GM12878 (cell line): Measurements from ENCODE around the gene PALD1. TPM values are rescaled to one million over a fixed set of nuclear protein-coding genes. Genes with fewer than 3 reads are reported as not detected.

Experiments used
- ATAC-seq: fragments of 200-7000 bp; cut with Tn5 transposase; 3 replicates; pipeline ENCODE4 v1.9.1; 2020; ENCODE audit warnings: mild to moderate bottlenecking, moderate library complexity
- BruUV-seq: library from RNA; stranded (reverse); fragments of 400-500 nt; replicated peaks from 2 replicates; lab custom pipeline; 2021; lab: Mats Ljungman, UMichigan
- CTCF ChIA-PET: fragments of 300-600 bp; sonication (Branson Sonifier 250); formaldehyde crosslinking; extraction: SDS; loops from one replicate; lab custom pipeline; 2021; ENCODE audit warnings: inconsistent platforms; lab: Yijun Ruan, JAX
- POLR2A ChIA-PET: fragments of 350-600 bp; formaldehyde crosslinking; extraction: SDS; loops from one replicate; lab custom pipeline; 2021; ENCODE audit warnings: inconsistent platforms; lab: Charles Lee
- RAD21 ChIA-PET: fragments of 300-600 bp; sonication (Branson Sonifier 250); formaldehyde crosslinking; loops from one replicate; lab custom pipeline; 2023; ENCODE audit warnings: antibody characterized with exemption; ENCODE audit not compliant: unreplicated experiment; lab: Charles Lee
- SMC1A ChIA-PET: fragments of 300-600 bp; sonication (Branson Sonifier 250); formaldehyde crosslinking; loops from one replicate; lab custom pipeline; 2023; ENCODE audit not compliant: unreplicated experiment, uncharacterized antibody; lab: Charles Lee
- DNase-seq: peaks from one replicate; pipeline ENCODE4 v3.0.0-alpha.2; 2011; ENCODE audit warnings: low read depth, low spot score
- FAIRE-seq: peaks from 3 replicates; lab custom pipeline; 2011; peaks lifted over from hg19 to GRCh38; lab: Jason Lieb, UNC
- H2AFZ ChIP-seq: 2 replicates; pipeline ENCODE4 v1.6.0; 2011; ENCODE audit warnings: low read depth, low read length, control low read depth; ENCODE audit not compliant: control insufficient read depth
- H3K27ac ChIP-seq: 2 replicates; pipeline ENCODE4 v1.5.1; 2011; ENCODE audit warnings: control low read depth; ENCODE audit not compliant: control insufficient read depth, insufficient read depth
- H3K27me3 ChIP-seq, 2 experiments: replicated peaks in 1 of 2; 2 replicates each; pipeline versions ENCODE4 v1.6.0 to v1.6.1; 2011; ENCODE audit warnings: low read length in 1 of 2; ENCODE audit not compliant: control insufficient read depth in 2 of 2, insufficient read depth in 2 of 2
- H3K36me3 ChIP-seq, 2 experiments: 2 replicates each; pipeline ENCODE4 v1.5.1; 2011; ENCODE audit warnings: low read length in 1 of 2; ENCODE audit not compliant: control insufficient read depth in 2 of 2, insufficient read depth in 2 of 2
- H3K4me1 ChIP-seq: 2 replicates; pipeline ENCODE4 v1.6.1; 2011; ENCODE audit warnings: mild to moderate bottlenecking, low read length, moderate library complexity, mixed read lengths; ENCODE audit not compliant: control insufficient read depth, insufficient read depth
- H3K4me2 ChIP-seq: 2 replicates; pipeline ENCODE4 v1.6.0; 2011; ENCODE audit warnings: control low read depth; ENCODE audit not compliant: control insufficient read depth, insufficient read depth
- H3K4me3 ChIP-seq: fragments of 200-600 bp; sonication (generic); 2 replicates; pipeline ENCODE4 v1.5.1; 2016
- H3K79me2 ChIP-seq: 2 replicates; pipeline ENCODE4 v1.6.0; 2011; ENCODE audit warnings: low read length; ENCODE audit not compliant: control insufficient read depth, insufficient read depth
- H3K9ac ChIP-seq: 2 replicates; pipeline ENCODE4 v1.8.0; 2011; ENCODE audit warnings: low read length, control low read depth, mixed read lengths; ENCODE audit not compliant: control insufficient read depth, insufficient read depth
- H3K9me3 ChIP-seq: replicated peaks from 3 replicates; pipeline ENCODE4 v1.5.1; 2011; ENCODE audit warnings: mild to moderate bottlenecking, low read length; ENCODE audit not compliant: control insufficient read depth, insufficient read depth
- H4K20me1 ChIP-seq: 2 replicates; pipeline ENCODE4 v1.6.0; 2011; ENCODE audit not compliant: control insufficient read depth, insufficient read depth
- ASH2L ChIP-seq: fragments of 300-600, 200-600 bp; sonication (generic); IDR thresholded peaks from 2 replicates; pipeline ENCODE4 v1.6.1; 2017; ENCODE audit warnings: low read depth, mild to moderate bottlenecking, borderline replicate concordance
- BCL11A ChIP-seq: IDR thresholded peaks from 2 replicates; pipeline ENCODE4 v1.6.1; 2011; ENCODE audit warnings: low read depth, low read length
- CREM ChIP-seq: IDR thresholded peaks from 2 replicates; pipeline ENCODE4 v1.6.1; 2014; ENCODE audit warnings: antibody characterized with exemption, low read depth
- HDAC2 ChIP-seq: fragments of 200-600 bp; sonication (generic); IDR thresholded peaks from 2 replicates; pipeline ENCODE4 v1.6.1; 2017
- HSF1 ChIP-seq: fragments of 150-350 bp; IDR thresholded peaks from 2 replicates; pipeline ENCODE4 v1.6.1; 2014; ENCODE audit warnings: mild to moderate bottlenecking, low read depth, low read length
- MYC ChIP-seq: IDR thresholded peaks from 2 replicates; pipeline ENCODE4 v1.6.1; 2011; ENCODE audit warnings: mild to moderate bottlenecking, low read length, moderate library complexity, inconsistent platforms; ENCODE audit not compliant: insufficient read depth, insufficient replicate concordance, insufficient read length, severe bottlenecking
- NFYA ChIP-seq: IDR thresholded peaks from 2 replicates; pipeline ENCODE4 v1.6.1; 2011; ENCODE audit warnings: low read depth, mild to moderate bottlenecking, low read length, improper control_type of control experiment, borderline replicate concordance
- ZZZ3 ChIP-seq: IDR thresholded peaks from 2 replicates; pipeline ENCODE4 v1.6.1; 2011; ENCODE audit warnings: low read depth; ENCODE audit not compliant: control insufficient read depth, insufficient read length
- WGBS: methylation state at CpG from one replicate; pipeline ENCODE4 v1.1.6; 2016; ENCODE audit warnings: low lambda C conversion rate; ENCODE audit not compliant: insufficient replicate concordance, insufficient coverage; ENCODE audit errors: missing lambda C conversion rate; 5-methylcytosine and 5-hydroxymethylcytosine counted together
- in situ Hi-C: fragments of 300-500 bp; cut with MboI; formaldehyde crosslinking; loops from 9 replicates; pipeline ENCODE4 v1.14.3; 2018; ENCODE audit warnings: mixed read lengths
- intact Hi-C: fragments of 100-400 bp; cut with micrococcal nuclease; formaldehyde crosslinking; loops from one replicate; pipeline ENCODE4 v1.14.2; 2022; ENCODE audit not compliant: unreplicated experiment
- polyA plus RNA-seq, 11 experiments: library from polyadenylated mRNA; depleted of rRNA in 4 of 11; unstranded in 6 of 11; stranded (reverse) in 5 of 11; fragments of >200 nt; fragmentation: Nextera tagmentation in 4 of 11; fragmentation: Illumina TruSeq in 1 of 11; extraction: Ambion mirVana in 4 of 11; extraction: Trizol in 1 of 11; gene quantifications; 1 replicate in 1 of 11; 2 replicates in 10 of 11; pipeline versions ENCODE4 v1.2.1 to v1.2.3, GENCODE V29; 2011 to 2016; ENCODE audit warnings: inconsistent platforms in 2 of 11, missing spikeins in 2 of 11, low read depth in 1 of 11
- total RNA-seq, 4 experiments: library from RNA; depleted of rRNA in 3 of 4; stranded (reverse); fragments of >200 nt in 3 of 4; fragmentation: Illumina TruSeq in 1 of 4; extraction: Trizol in 1 of 4; gene quantifications; 2 replicates each; pipeline versions ENCODE4 v1.2.1 to v1.2.3, GENCODE V29; 2013 to 2021
- TF ChIP-seq, protein P1 (sequence below): fragments of 450-650 bp; IDR thresholded peaks from 2 replicates; pipeline ENCODE4 v1.6.1; 2017; ENCODE audit warnings: mild to moderate bottlenecking, low read depth, inconsistent platforms; ENCODE audit not compliant: poor library complexity, severe bottlenecking

The PALD1 gene
- total and polyA plus RNA-seq, 10 of the 15 experiments (the other 5 are each of a cell fraction or from before 2014, with no cell fraction given): 0.43 to 20.9 (median 9.0) TPM

DNA sequence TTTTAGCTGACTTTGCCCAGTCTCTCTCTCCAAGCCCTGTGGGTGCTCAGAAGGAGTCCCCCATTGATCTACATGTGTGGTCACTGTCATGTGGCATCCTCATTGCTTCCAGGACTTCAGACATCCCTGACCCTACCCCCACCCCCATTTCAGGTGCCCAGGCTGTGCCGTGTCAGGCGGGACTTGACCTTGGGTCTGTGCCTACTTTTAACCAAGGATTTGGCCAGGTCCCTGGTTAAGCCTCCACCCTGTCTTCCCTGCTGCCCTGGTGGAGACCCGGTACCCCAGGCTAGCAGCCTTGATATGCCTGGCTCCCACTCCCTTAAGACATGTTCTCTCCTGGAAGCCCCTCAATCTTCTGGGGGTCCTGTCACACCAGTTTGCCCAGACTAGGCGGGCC lies 92.7 kb downstream of the PALD1 start:
- no peaks in the 10 kb centered on the region for H3K9me3 ChIP-seq
- POLR2A ChIA-PET: interaction anchor here (0.9 kb wide), 1 partner anchor 16 kb away, joined by 3 read pairs; no protein-coding TSS in a partner anchor
- no peaks in the 10 kb centered on the region for H3K27me3 ChIP-seq
- no peaks in the 10 kb centered on the region for H3K79me2 ChIP-seq
- RAD21 ChIA-PET: interaction anchor here (0.7 kb wide), 1 partner anchor 15 kb away, joined by 3 read pairs; no protein-coding TSS in a partner anchor
- no peak overlapping the region for H3K9ac ChIP-seq
- ATAC-seq: no peak
- no peak for FAIRE-seq
- no TSS peak for BruUV-seq
- intact Hi-C loops: no loop called here
- no peaks in the 10 kb centered on the region for H4K20me1 ChIP-seq
- in situ Hi-C loops: no loop called here
- SMC1A ChIA-PET: interaction anchor here (1.4 kb wide), 1 partner anchor 17 kb away, joined by 4 read pairs; no protein-coding TSS in a partner anchor
- DNase-seq: no peak
- CTCF ChIA-PET: no interaction called here
- 77% methylated on average over 4 of the region's 4 CpGs for WGBS
- TF ChIP-seq HSF1: no peak
- TF ChIP-seq CREM: no peak
- H3K4me2 ChIP-seq: no peak overlapping the region
- H3K27ac ChIP-seq: no peak overlapping the region
- no peak overlapping the region for H2AFZ ChIP-seq
- no peak overlapping the region for H3K4me3 ChIP-seq
- peaks cover 9% of the 10 kb centered on the region for H3K4me1 ChIP-seq
- no peaks in the 10 kb centered on the region; a peak in 1 of 4 replicates for H3K36me3 ChIP-seq

DNA sequence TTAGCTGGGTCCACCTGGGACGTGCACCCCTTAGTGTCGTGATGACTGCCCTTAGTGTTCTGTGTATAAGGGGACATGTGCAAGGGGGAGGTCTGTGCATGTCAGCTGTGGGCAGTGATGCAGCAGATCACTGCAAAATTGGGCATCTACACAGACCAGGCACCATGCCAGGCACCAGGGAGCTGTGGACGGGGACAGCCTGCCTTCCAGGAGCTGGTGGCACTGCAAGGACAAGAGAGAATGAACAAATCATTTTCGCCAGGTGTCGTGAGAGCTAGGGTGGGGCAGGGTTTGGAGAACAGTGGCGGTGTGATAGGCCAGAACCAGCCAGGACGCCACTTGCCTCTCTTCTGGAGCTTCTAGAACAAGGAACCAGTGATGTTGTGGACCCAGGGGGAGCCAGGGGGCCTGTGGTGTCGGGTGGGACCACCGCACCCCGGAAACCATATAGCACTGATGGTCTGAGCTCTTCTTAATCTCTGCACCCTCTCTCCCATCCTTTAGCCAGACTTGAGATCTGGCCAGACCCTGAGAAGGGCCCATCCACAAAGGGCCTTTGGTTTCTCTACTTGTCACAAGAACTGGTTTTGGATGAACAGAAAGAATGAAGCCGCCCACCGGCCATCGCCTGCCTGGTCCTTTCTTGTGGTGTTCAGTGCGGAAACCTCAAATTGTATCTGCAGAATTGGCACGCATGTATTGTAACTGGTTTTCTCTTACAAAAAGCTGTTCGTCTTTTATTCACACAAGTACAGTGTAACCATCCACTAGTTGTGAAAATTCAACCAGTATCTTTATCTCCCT lies 93.3 kb downstream of the PALD1 start:
- Histone ChIP-seq H3K9ac (no peak overlapping the region), H3K79me2 (no peaks in the 10 kb centered on the region), H3K9me3 (no peaks in the 10 kb centered on the region), H3K36me3 (no peaks in the 10 kb centered on the region; a peak in 1 of 4 replicates), H3K27me3 (no peaks in the 10 kb centered on the region), H3K4me3 (no peak overlapping the region), H3K27ac (no peak overlapping the region), H2AFZ (no peak overlapping the region), H3K4me2 (no peak overlapping the region), H3K4me1 (peaks cover 15% of the 10 kb centered on the region), H4K20me1 (no peaks in the 10 kb centered on the region)
- SMC1A ChIA-PET: interaction anchor here (1.4 kb wide), 1 partner anchor 16 kb away, joined by 4 read pairs; no protein-coding TSS in a partner anchor
- ATAC-seq (no peak), FAIRE-seq (no peak), DNase-seq (no peak)
- WGBS: 70% methylated on average over 16 of the region's 16 CpGs
- CTCF ChIA-PET: no interaction called here
- intact Hi-C loops (no loop called here), in situ Hi-C loops (no loop called here)
- no peak for TF ChIP-seq NFYA
- no peak for TF ChIP-seq MYC
- TF ChIP-seq ASH2L: no peak
- TF ChIP-seq BCL11A: no peak
- TF ChIP-seq HDAC2: no peak
- TF ChIP-seq, protein P1, sequence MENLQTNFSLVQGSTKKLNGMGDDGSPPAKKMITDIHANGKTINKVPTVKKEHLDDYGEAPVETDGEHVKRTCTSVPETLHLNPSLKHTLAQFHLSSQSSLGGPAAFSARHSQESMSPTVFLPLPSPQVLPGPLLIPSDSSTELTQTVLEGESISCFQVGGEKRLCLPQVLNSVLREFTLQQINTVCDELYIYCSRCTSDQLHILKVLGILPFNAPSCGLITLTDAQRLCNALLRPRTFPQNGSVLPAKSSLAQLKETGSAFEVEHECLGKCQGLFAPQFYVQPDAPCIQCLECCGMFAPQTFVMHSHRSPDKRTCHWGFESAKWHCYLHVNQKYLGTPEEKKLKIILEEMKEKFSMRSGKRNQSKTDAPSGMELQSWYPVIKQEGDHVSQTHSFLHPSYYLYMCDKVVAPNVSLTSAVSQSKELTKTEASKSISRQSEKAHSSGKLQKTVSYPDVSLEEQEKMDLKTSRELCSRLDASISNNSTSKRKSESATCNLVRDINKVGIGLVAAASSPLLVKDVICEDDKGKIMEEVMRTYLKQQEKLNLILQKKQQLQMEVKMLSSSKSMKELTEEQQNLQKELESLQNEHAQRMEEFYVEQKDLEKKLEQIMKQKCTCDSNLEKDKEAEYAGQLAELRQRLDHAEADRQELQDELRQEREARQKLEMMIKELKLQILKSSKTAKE: no peak
- TF ChIP-seq ZZZ3: no peak
- BruUV-seq: no TSS peak
- POLR2A ChIA-PET: interaction anchor here (0.9 kb wide), 1 partner anchor 16 kb away, joined by 3 read pairs; no protein-coding TSS in a partner anchor
- RAD21 ChIA-PET: interaction anchor here (0.7 kb wide), 1 partner anchor 14 kb away, joined by 3 read pairs; no protein-coding TSS in a partner anchor
